WTC11 (cell line): Measurements from ENCODE around the gene RRP36.

Source experiments
- CTCF ChIP-seq: fragments of 200-600 bp; IDR thresholded peaks from 2 replicates; pipeline ENCODE4 v1.8.0; 2022; ENCODE audit warnings: antibody characterized with exemption
- E2F4 ChIP-seq: sonication (generic); formaldehyde crosslinking; IDR thresholded peaks from 2 replicates; pipeline ENCODE4 v1.8.1; 2022; ENCODE audit warnings: low read depth, mild to moderate bottlenecking, moderate library complexity, missing genetic modification reagents, borderline replicate concordance
- JUN ChIP-seq: sonication (generic); formaldehyde crosslinking; IDR thresholded peaks from 2 replicates; pipeline ENCODE4 v1.8.0; 2023; ENCODE audit warnings: mild to moderate bottlenecking, missing genetic modification reagents
- NR2C2 ChIP-seq: sonication (generic); formaldehyde crosslinking; IDR thresholded peaks from 2 replicates; pipeline ENCODE4 v1.8.0; 2022; ENCODE audit warnings: mild to moderate bottlenecking, missing genetic modification reagents
- SP1 ChIP-seq: sonication (generic); formaldehyde crosslinking; conservative IDR thresholded peaks from 2 replicates; pipeline ENCODE4 v1.8.1; 2022; ENCODE audit warnings: missing genetic modification reagents
- USF2 ChIP-seq: sonication (generic); formaldehyde crosslinking; IDR thresholded peaks from 2 replicates; pipeline ENCODE4 v1.8.1; 2023; ENCODE audit warnings: mild to moderate bottlenecking, missing genetic modification reagents, moderate library complexity
- ZNF263 ChIP-seq: sonication (generic); formaldehyde crosslinking; IDR thresholded peaks from 2 replicates; pipeline ENCODE4 v1.8.1; 2022; ENCODE audit warnings: low read depth, mild to moderate bottlenecking, moderate library complexity, missing genetic modification reagents
- ZNF281 ChIP-seq: sonication (generic); formaldehyde crosslinking; IDR thresholded peaks from 2 replicates; pipeline ENCODE4 v1.8.0; 2023; ENCODE audit warnings: mild to moderate bottlenecking, missing genetic modification reagents

- no peak for TF ChIP-seq ZNF281 (CRISPR knock-in tag)
- no peak for TF ChIP-seq USF2 (CRISPR knock-in tag)
- no peak for TF ChIP-seq CTCF
- no peak for TF ChIP-seq ZNF263 (CRISPR knock-in tag)
- TF ChIP-seq E2F4 (CRISPR knock-in tag), result no peak
- TF ChIP-seq SP1, result no peak
- no peak for TF ChIP-seq NR2C2 (CRISPR knock-in tag)
- no peak for TF ChIP-seq JUN (CRISPR knock-in tag)
Observed at GRCh38 chr6:43040542-43041257, 19.3 kb downstream of the RRP36 start.
